ENCODE data around the gene TOMM20.
"Not testable (repeated sequence)": the region's sequence is repeated elsewhere in the genome, so short reads cannot be mapped to it uniquely, and the experiment has no call there.

Gene TOMM20

DNA sequence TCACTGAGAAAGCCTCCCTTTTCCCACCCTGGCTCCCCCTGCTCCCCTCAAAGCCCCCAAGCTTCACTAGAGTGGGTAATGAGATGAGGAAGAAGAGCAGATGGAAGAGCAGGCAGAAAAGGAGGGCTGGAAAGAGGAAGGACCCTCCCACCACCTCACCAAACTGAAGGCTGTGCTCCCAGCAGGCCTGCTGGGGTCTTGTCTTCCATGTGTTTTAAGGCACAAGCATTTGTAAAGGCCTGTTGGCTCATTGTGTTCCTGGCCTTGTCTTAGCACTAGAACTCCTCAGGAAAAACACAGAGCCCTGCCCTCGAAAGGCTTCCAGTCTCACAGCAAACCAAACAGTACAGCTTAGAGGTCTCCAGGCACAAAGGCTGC lies 51.5 kb downstream of the TOMM20 start:
- Histone ChIP-seq H3K4me3 (ENCODE audit: low read depth in 1 of 2, low read length in 2 of 2) (no peak overlapping the region), H3K4me1 (ENCODE audit: insufficient read depth, low read length) (peaks cover 45% of the 10 kb centered on the region), H3K27me3 (ENCODE audit: control insufficient read depth in 1 of 2, insufficient read depth in 2 of 2, low read length in 2 of 2) (no peaks in the 10 kb centered on the region), H3K9ac (ENCODE audit: low read length) (no peak overlapping the region), H3K36me3 (ENCODE audit: insufficient read depth, low read length) (no peaks in the 10 kb centered on the region), H3K9me3 (ENCODE audit: low read length) (no peaks in the 10 kb centered on the region), H3K27ac (ENCODE audit: low read depth, low read length) (peak overlapping the region; percentile 8)

DNA sequence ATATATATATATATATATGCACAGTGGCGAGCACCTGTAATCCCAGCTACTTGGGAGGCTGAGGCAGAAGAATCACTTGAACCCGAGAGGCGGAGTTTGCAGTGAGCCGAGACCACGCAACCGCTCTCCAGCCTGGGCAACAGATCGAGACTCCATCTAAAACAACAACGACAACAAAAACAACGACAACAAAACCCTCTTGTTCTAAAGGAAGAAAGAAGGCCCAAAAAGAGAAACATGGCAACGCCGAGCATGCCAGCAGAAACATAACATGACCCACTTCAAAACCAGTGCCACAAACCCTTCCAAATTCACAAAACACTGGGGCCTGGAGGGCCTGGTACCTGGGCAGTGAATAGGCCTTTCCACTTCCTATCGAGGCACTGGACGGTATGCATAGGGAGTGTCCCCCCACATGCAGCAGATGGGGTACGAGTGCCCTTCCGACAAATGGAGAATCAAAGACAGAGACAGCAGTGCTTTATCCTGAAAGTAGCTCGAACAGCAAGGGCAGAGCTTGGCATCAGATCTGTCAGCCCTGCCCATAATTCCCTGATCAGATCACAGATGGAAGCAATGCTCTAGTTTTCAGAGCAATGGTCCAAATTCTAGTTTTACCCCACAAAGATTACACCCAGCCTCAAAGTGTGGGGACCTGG lies 52.0 kb downstream of the TOMM20 start:
- Histone ChIP-seq H3K9ac (ENCODE audit: low read length) (no peak overlapping the region), H3K4me3 (ENCODE audit: low read depth in 1 of 2, low read length in 2 of 2) (no peak overlapping the region), H3K36me3 (ENCODE audit: insufficient read depth, low read length) (no peaks in the 10 kb centered on the region), H3K27me3 (ENCODE audit: control insufficient read depth in 1 of 2, insufficient read depth in 2 of 2, low read length in 2 of 2) (no peaks in the 10 kb centered on the region), H3K9me3 (ENCODE audit: low read length) (no peaks in the 10 kb centered on the region), H3K4me1 (ENCODE audit: insufficient read depth, low read length) (peaks cover 45% of the 10 kb centered on the region), H3K27ac (ENCODE audit: low read depth, low read length) (peak overlapping the region; percentile 8)

DNA sequence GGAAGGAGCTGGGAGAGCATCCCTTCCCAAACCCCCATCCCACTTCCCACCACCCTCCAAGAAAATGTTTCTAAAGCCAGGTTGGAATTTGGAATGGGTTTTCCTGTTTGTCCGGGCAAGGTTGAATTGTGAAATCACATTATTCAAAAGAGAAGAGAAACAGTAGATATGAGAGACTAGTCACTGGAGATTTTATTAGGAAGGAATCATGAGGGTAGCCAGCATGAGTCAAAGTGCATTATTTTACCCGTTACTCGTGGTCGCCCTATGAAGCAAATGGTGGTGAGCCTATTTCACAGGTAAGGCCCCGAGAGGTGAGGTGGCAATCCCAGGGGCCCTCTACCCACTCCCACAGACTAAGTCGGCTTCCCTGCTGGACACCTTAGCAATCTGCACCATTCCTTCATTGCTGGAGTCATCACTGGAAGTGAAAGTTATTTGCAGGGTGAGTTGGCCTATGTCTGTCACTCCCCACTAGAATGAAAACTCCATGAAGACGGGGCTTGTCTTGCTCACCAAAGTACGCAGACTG lies 52.8 kb downstream of the TOMM20 start:
- H3K27ac ChIP-seq (ENCODE audit: low read depth, low read length), result no peak overlapping the region
- no peaks in the 10 kb centered on the region for H3K27me3 ChIP-seq (ENCODE audit: control insufficient read depth in 1 of 2, insufficient read depth in 2 of 2, low read length in 2 of 2)
- H3K9ac ChIP-seq (ENCODE audit: low read length), result no peak overlapping the region
- no peak overlapping the region for H3K4me3 ChIP-seq (ENCODE audit: low read depth in 1 of 2, low read length in 2 of 2)
- H3K4me1 ChIP-seq (ENCODE audit: insufficient read depth, low read length), result peaks cover 45% of the 10 kb centered on the region
- H3K36me3 ChIP-seq (ENCODE audit: insufficient read depth, low read length), result no peaks in the 10 kb centered on the region
- no peaks in the 10 kb centered on the region for H3K9me3 ChIP-seq (ENCODE audit: low read length)

DNA sequence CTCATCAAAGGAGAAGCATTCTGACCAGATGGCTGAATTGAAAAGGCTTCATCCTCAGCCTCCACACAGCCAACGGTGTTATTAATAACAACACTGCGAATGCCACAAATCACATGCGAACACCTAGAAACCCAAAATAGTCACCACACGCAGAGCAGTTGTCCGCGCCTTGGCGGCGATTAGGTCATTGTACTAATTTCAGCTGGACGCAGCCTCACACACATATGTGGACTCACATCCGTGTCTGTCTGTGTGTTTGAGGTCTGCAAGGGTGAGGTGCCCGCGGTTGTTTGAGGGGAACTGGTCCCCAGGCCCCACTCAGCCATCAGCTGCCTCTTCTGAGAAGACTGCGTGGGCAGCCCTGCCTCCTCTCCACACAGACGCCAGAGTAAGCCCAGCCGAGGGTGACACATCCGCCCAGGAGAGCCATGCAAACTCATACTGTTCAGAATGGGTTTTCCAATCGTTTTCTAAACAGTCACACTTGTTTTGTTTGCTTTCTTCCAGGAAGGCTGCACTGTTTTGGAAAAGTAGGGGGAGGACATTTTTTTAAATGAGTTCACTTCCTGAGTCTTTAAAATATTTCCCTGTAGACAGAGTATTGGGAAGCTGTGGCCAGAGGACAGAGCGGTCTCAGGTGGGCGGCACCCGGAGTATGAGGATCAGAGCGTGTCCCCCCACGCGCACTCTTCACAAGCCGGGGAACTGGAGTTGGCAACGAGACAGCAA lies 53.4 kb downstream of the TOMM20 start:
- H3K27me3 ChIP-seq (ENCODE audit: control insufficient read depth in 1 of 2, insufficient read depth in 2 of 2, low read length in 2 of 2), result no peaks in the 10 kb centered on the region
- no peaks in the 10 kb centered on the region for H3K9me3 ChIP-seq (ENCODE audit: low read length)
- H3K36me3 ChIP-seq (ENCODE audit: insufficient read depth, low read length), result no peaks in the 10 kb centered on the region
- H3K4me1 ChIP-seq (ENCODE audit: insufficient read depth, low read length), result peaks cover 45% of the 10 kb centered on the region
- peak overlapping the region; percentile 12 for H3K27ac ChIP-seq (ENCODE audit: low read depth, low read length)
- H3K9ac ChIP-seq (ENCODE audit: low read length), result no peak overlapping the region
- no peak overlapping the region for H3K4me3 ChIP-seq (ENCODE audit: low read depth in 1 of 2, low read length in 2 of 2)

DNA sequence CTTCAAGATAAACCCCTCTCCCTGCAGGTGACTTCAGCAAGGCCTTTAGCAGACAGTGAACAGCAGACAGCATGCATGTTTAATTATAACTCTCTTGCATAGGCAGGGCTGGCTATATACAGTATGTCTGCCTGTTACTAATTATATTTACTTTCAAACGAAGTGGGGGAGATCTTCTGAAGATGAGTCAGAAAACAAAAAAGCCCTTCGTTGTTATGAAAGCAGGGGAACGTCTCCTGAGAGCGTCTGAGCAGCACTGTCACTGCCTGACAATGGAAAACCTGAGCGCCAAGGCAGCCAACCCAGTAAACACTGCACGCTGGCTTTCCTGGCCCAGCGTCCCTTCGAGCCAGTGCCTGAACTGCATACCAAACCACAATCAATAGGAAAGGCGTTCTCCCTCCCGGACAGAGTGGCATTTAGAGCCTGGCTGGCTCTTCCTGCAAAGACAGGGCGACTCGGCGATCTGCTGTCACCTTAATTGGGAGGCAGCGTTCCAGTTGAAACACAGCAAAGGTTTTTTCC lies 54.1 kb downstream of the TOMM20 start:
- no peaks in the 10 kb centered on the region for H3K27me3 ChIP-seq (ENCODE audit: control insufficient read depth in 1 of 2, insufficient read depth in 2 of 2, low read length in 2 of 2)
- H3K4me3 ChIP-seq (ENCODE audit: low read depth in 1 of 2, low read length in 2 of 2), result no peak overlapping the region
- H3K9ac ChIP-seq (ENCODE audit: low read length), result no peak overlapping the region
- peak overlapping the region; percentile 12 for H3K27ac ChIP-seq (ENCODE audit: low read depth, low read length)
- no peaks in the 10 kb centered on the region for H3K36me3 ChIP-seq (ENCODE audit: insufficient read depth, low read length)
- H3K9me3 ChIP-seq (ENCODE audit: low read length), result no peaks in the 10 kb centered on the region
- peaks cover 41% of the 10 kb centered on the region for H3K4me1 ChIP-seq (ENCODE audit: insufficient read depth, low read length)

DNA sequence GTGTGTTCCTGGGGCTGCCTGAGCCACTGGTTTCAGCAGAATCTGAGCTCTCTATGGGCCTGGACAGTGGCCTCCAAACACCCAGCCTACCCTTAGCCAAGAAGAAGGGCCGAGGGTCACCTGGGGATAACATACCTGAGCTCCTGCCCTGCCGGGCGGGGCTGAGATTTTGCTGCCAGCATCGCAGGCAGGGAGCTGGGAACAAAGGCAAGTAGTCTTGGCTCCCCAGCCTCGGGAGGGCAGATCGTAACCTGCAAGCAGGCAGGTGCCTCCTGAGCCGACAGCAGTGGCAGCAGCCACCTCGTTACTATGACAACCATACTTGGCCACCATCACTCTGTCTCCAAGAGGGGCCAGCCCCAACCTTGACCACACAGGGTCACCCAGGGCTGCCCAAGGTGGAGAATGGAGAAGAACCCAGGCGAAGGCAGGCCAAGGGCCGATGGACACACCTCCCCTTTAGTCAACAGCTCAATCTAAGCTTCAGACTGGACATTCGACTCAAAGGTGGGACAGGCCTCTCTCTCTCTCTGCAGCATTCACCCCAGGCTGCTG lies 54.6 kb downstream of the TOMM20 start:
- H3K36me3 ChIP-seq (ENCODE audit: insufficient read depth, low read length), result no peaks in the 10 kb centered on the region
- no peak overlapping the region for H3K9ac ChIP-seq (ENCODE audit: low read length)
- H3K27me3 ChIP-seq (ENCODE audit: control insufficient read depth in 1 of 2, insufficient read depth in 2 of 2, low read length in 2 of 2), result no peaks in the 10 kb centered on the region
- peak overlapping the region; percentile 12 for H3K27ac ChIP-seq (ENCODE audit: low read depth, low read length)
- no peaks in the 10 kb centered on the region for H3K9me3 ChIP-seq (ENCODE audit: low read length)
- peaks cover 36% of the 10 kb centered on the region for H3K4me1 ChIP-seq (ENCODE audit: insufficient read depth, low read length)
- H3K4me3 ChIP-seq (ENCODE audit: low read depth in 1 of 2, low read length in 2 of 2), result no peak overlapping the region

DNA sequence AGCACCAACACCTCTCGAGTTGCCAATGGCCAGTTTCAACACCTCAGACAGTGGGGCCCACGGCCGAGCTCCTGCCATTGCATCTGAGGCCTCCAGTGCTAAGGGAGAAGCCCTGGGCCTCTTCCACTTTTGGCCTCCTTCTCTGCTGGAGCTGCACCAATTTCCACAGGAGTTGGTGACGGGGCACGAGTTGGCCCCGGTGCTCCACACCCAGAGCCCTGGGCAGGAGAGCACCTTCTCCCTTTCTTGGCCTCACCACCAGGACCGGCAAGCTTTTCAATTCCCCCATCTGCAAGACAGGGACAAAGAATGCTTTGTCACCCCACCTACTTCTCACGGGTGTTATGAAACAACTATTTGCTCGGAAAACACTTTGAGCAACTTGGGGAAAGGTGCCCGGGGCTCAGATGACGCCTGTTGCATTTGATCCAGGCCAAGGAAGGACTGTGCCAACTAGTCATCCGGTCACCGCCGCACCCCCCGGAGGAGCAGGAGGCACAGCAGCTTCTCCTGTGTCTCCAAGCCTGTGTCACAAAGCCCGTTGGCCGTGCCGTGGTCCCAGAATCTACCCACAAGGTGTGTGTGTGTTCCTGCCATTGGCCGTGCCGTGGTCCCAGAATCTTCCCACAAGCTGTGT lies 55.2 kb downstream of the TOMM20 start:
- H3K9ac ChIP-seq (ENCODE audit: low read length), result no peak overlapping the region
- no peak overlapping the region for H3K27ac ChIP-seq (ENCODE audit: low read depth, low read length)
- H3K36me3 ChIP-seq (ENCODE audit: insufficient read depth, low read length), result no peaks in the 10 kb centered on the region
- no peak overlapping the region for H3K4me3 ChIP-seq (ENCODE audit: low read depth in 1 of 2, low read length in 2 of 2)
- no peaks in the 10 kb centered on the region for H3K9me3 ChIP-seq (ENCODE audit: low read length)
- H3K27me3 ChIP-seq (ENCODE audit: control insufficient read depth in 1 of 2, insufficient read depth in 2 of 2, low read length in 2 of 2), result no peaks in the 10 kb centered on the region
- H3K4me1 ChIP-seq (ENCODE audit: insufficient read depth, low read length), result peaks cover 31% of the 10 kb centered on the region

DNA sequence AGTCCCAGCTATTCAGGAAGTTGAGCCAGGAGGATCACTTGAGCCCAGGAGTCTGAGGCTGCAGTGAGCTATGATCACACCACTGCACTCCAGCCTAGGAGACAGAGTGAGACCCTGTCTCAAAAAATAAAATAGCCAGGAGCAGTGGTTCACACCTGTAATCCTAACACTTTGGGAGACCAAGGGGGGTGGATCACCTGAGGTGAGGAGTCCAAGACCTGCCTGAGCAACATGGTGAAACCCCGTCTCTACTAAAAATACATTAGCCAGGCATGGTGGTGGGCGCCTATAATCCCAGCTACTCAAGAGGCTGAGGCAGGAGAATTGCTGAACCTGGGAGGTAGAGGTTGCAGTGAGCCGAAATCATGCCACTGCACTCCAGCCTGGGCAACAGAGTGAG lies 56.1 kb downstream of the TOMM20 start:
- H3K36me3 ChIP-seq (ENCODE audit: insufficient read depth, low read length); H3K27me3 ChIP-seq (ENCODE audit: control insufficient read depth in 1 of 2, insufficient read depth in 2 of 2, low read length in 2 of 2); H3K9me3 ChIP-seq (ENCODE audit: low read length); H3K4me3 ChIP-seq (ENCODE audit: low read depth in 1 of 2, low read length in 2 of 2); H3K27ac ChIP-seq (ENCODE audit: low read depth, low read length); H3K9ac ChIP-seq (ENCODE audit: low read length): not testable (repeated sequence)
- peaks cover 32% of the 10 kb centered on the region for H3K4me1 ChIP-seq (ENCODE audit: insufficient read depth, low read length)

DNA sequence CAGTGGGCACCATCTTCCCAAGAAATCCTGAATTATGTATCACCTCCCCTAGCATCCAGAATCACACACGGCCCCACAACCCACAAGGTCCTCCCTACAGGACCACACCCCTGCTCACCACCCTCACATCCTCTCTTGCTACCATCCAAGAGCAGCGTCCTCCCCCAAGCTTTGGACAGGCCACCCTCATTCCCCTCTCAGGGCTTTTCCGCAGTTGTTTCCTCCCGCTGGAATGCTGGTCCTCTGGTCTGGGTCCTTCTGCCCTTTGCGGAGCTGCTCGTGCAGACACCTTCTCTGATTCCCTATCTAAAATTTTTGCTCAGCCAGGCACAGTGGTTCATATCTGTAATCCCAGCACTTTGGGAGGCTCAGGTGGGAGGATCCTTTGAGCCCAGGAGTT lies 56.5 kb downstream of the TOMM20 start:
- no peak overlapping the region for H3K9ac ChIP-seq (ENCODE audit: low read length)
- peaks cover 36% of the 10 kb centered on the region for H3K4me1 ChIP-seq (ENCODE audit: insufficient read depth, low read length)
- no peak overlapping the region for H3K27ac ChIP-seq (ENCODE audit: low read depth, low read length)
- no peaks in the 10 kb centered on the region for H3K36me3 ChIP-seq (ENCODE audit: insufficient read depth, low read length)
- no peaks in the 10 kb centered on the region for H3K9me3 ChIP-seq (ENCODE audit: low read length)
- H3K27me3 ChIP-seq (ENCODE audit: control insufficient read depth in 1 of 2, insufficient read depth in 2 of 2, low read length in 2 of 2), result no peaks in the 10 kb centered on the region
- H3K4me3 ChIP-seq (ENCODE audit: low read depth in 1 of 2, low read length in 2 of 2), result no peak overlapping the region

DNA sequence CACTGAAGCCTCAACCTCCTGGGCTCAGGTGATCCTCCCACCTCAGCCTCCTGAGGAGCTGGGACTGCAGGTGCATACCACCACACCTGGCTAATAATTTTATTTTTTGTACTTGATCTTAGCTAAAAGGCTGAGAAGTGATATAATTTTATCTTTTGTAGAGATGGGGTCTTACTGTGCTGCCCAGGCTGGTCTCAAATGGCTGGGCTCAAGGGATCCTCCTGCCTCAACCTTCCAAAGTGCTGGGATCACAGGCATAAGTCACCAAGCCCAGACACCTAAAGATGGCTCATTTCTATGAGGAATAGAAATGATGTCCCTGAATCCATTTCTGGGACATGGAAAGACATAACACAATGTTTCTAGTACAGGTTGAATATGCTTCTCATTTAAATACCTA lies 57.8 kb downstream of the TOMM20 start:
- no peak overlapping the region for H3K9ac ChIP-seq (ENCODE audit: low read length)
- no peaks in the 10 kb centered on the region for H3K9me3 ChIP-seq (ENCODE audit: low read length)
- H3K4me1 ChIP-seq (ENCODE audit: insufficient read depth, low read length), result peaks cover 36% of the 10 kb centered on the region
- H3K36me3 ChIP-seq (ENCODE audit: insufficient read depth, low read length), result no peaks in the 10 kb centered on the region
- no peaks in the 10 kb centered on the region for H3K27me3 ChIP-seq (ENCODE audit: control insufficient read depth in 1 of 2, insufficient read depth in 2 of 2, low read length in 2 of 2)
- H3K4me3 ChIP-seq (ENCODE audit: low read depth in 1 of 2, low read length in 2 of 2), result no peak overlapping the region
- H3K27ac ChIP-seq (ENCODE audit: low read depth, low read length), result no peak overlapping the region
